Endothelial cell (in vitro differentiated cells): ENCODE data around the gene MPZL1. TPM values are rescaled to one million over a fixed set of nuclear protein-coding genes. Genes with fewer than 3 reads are reported as not detected.

Experiments used
- DNase-seq: peaks from one replicate; pipeline ENCODE4 v3.0.0; 2021; ENCODE audit warnings: low spot score
- H3K27ac Mint-ChIP-seq: one replicate; pipeline ENCODE4 v1.8.0; 2021; ENCODE audit warnings: mixed read lengths, inconsistent platforms; ENCODE audit not compliant: unreplicated experiment
- H3K27me3 Mint-ChIP-seq: one replicate; pipeline ENCODE4 v1.8.0; 2021; ENCODE audit warnings: mild to moderate bottlenecking, moderate library complexity, mixed read lengths, inconsistent platforms; ENCODE audit not compliant: unreplicated experiment
- H3K36me3 Mint-ChIP-seq: one replicate; pipeline ENCODE4 v1.8.0; 2021; ENCODE audit warnings: mild to moderate bottlenecking, low read depth, mixed read lengths, inconsistent platforms; ENCODE audit not compliant: unreplicated experiment
- H3K4me1 Mint-ChIP-seq: one replicate; pipeline ENCODE4 v1.8.0; 2021; ENCODE audit warnings: mild to moderate bottlenecking, mixed read lengths, inconsistent platforms; ENCODE audit not compliant: unreplicated experiment
- H3K4me3 Mint-ChIP-seq: one replicate; pipeline ENCODE4 v1.8.0; 2021; ENCODE audit warnings: mild to moderate bottlenecking, mixed read lengths, inconsistent platforms; ENCODE audit not compliant: unreplicated experiment
- H3K9me3 Mint-ChIP-seq: one replicate; pipeline ENCODE4 v1.8.0; 2021; ENCODE audit warnings: mixed read lengths, inconsistent platforms; ENCODE audit not compliant: unreplicated experiment
- total RNA-seq: library from RNA; stranded (reverse); fragmentation: NEBNext Ultra II Directional; extraction: Animal tissue kit (Norgen Biotek cat#: 25700); gene quantifications from one replicate; pipeline ENCODE4 v1.2.1, GENCODE V29; 2021; ENCODE audit not compliant: unreplicated experiment
- TF ChIP-seq, protein P1 (sequence below): fragments of 200-600 bp; sonication (generic); IDR thresholded peaks from one replicate; pipeline ENCODE4 v1.5.0; 2021; ENCODE audit warnings: antibody characterized with exemption; ENCODE audit not compliant: unreplicated experiment

Gene MPZL1
- total RNA-seq, 1 donor from 2014 or later: 441 TPM

DNA sequence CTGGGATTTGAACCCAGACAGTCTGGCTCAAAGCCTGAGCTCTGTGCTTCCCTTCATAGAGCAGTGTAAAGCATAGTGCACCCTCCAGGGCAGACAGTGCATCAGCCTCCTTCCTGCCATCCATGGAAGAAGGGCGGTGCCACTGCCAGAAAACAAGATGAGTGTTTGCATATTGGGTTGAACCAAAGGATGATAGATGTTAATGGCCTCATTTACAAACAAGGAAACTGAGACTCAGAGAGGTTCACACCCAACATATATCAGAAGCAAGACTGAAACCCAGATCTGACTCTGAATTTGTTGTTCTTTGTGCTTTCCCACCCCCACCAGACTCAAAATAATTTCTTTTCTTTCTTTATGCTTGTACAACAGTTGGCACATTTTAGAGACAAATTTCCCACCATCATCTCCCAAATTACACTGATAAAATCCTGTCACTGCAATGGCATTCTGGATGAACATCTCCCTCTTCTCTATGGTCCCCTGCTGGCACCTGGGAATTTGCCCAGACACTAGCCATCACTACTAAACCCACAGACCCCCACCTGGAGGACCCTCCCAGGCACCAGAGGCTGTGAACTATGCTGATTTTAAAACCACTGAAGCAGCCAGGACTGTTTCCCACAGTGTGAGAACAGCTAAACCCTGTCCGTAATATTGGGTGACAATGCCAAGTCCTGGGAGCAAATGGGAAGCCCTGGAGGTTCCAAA is 45.4 kb upstream of the MPZL1 start:
- Mint-ChIP-seq H3K27me3 (peaks cover 2% of the 10 kb centered on the region), H3K36me3 (peaks cover 28% of the 10 kb centered on the region), H3K4me3 (no peak overlapping the region), H3K27ac (no peak overlapping the region), H3K9me3 (no peaks in the 10 kb centered on the region), H3K4me1 (peaks cover 4% of the 10 kb centered on the region)
- no peak for DNase-seq
- TF ChIP-seq, protein P1, sequence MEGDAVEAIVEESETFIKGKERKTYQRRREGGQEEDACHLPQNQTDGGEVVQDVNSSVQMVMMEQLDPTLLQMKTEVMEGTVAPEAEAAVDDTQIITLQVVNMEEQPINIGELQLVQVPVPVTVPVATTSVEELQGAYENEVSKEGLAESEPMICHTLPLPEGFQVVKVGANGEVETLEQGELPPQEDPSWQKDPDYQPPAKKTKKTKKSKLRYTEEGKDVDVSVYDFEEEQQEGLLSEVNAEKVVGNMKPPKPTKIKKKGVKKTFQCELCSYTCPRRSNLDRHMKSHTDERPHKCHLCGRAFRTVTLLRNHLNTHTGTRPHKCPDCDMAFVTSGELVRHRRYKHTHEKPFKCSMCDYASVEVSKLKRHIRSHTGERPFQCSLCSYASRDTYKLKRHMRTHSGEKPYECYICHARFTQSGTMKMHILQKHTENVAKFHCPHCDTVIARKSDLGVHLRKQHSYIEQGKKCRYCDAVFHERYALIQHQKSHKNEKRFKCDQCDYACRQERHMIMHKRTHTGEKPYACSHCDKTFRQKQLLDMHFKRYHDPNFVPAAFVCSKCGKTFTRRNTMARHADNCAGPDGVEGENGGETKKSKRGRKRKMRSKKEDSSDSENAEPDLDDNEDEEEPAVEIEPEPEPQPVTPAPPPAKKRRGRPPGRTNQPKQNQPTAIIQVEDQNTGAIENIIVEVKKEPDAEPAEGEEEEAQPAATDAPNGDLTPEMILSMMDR: no peak

DNA sequence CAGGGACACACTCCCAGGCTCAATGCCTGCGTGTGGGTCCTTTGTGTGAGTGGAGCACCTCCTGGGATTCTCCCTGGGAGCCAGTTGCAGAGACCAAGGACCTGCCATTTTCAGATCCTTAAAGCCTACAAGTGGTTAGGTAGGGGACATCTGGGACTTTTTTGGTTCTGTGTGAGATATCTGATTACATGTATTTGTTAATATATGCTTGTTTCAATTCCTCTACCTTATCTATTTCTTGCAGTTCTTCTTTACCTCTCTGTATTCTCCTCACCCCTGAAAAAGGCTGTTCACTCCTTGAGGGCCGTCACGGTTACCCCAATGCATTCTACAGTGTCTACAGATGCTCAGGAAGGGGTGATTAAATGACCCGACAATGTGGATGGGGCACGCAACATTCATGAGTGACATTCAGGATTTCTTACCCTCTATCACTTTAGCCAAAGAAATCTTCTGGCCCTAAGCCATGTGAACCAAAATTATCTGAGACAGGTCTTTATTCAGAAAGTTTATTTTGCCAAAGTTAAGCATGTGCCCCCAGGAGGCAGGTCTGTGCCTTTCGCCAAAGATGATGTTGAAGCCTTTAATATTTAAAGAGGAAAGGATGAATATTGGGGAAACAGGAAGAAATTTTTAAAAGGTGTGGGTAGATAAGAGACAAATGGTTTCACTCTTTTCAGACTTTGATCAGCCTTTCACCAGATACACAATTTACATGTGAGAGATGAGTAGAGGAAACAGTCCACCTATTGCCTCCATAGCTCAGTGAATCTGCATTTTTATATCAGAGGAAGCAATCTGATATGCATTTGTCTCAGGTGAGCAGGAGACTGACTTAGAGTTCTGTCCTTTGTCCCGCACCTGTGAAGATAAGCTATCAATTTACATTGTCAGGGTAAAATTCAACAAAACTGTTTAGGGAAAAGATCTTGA is 44.6 kb upstream of the MPZL1 start:
- H3K36me3 Mint-ChIP-seq: peaks cover 21% of the 10 kb centered on the region
- peaks cover 2% of the 10 kb centered on the region for H3K27me3 Mint-ChIP-seq
- no peaks in the 10 kb centered on the region for H3K9me3 Mint-ChIP-seq

DNA sequence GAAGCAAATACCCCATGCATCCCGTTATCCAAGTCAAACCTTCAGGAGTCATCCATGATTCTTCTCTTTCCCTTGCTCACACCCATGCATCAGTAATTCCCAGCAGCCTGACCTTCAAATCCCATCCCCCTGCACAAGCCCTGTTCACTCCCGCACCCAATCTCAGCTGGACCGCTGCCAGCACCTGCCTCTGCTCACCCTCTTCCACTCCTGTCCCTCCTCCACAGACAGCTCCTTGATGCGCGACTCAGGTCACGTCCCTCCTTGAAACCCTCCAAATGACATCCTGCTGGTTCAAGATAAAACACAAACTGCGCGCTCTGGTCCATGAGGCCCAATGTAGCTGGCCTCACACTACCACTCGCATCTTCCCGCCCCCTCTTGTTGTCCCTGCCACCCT is 43.4 kb upstream of the MPZL1 start:
- no peak overlapping the region for H3K27ac Mint-ChIP-seq
- no peaks in the 10 kb centered on the region for H3K9me3 Mint-ChIP-seq
- peaks cover 10% of the 10 kb centered on the region for H3K36me3 Mint-ChIP-seq
- peaks cover 19% of the 10 kb centered on the region for H3K4me1 Mint-ChIP-seq
- TF ChIP-seq, protein P1: no peak
- peaks cover 2% of the 10 kb centered on the region for H3K27me3 Mint-ChIP-seq
- DNase-seq: no peak
- no peak overlapping the region for H3K4me3 Mint-ChIP-seq

More for the DNA sequence above, 44.6 kb upstream of the MPZL1 start:
- peaks cover 7% of the 10 kb centered on the region for H3K4me1 Mint-ChIP-seq
- H3K27ac Mint-ChIP-seq: no peak overlapping the region
- TF ChIP-seq, protein P1: no peak
- DNase-seq: no peak
- H3K4me3 Mint-ChIP-seq: no peak overlapping the region

DNA sequence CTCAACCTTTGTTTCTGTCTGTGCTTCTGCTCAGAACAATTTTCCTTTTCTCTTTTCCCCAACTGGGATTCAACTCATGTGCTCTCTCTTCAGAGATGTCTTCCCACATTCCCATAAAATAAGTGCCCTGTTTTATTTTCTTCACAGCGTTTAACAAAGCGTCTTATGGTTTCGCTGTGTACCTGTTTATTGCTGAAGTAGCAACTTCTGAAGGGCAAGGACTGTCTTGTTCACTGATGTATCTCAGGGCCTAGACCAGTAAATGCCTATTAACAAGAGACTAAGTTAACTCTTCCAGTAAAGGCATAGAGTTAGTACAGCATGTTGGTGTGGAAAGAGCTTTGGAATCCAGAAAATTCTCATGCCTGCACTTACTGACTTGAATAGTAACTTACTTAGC is 42.9 kb upstream of the MPZL1 start:
- H3K27ac Mint-ChIP-seq: no peak overlapping the region
- no peaks in the 10 kb centered on the region for H3K9me3 Mint-ChIP-seq
- peaks cover 6% of the 10 kb centered on the region for H3K36me3 Mint-ChIP-seq
- peaks cover 23% of the 10 kb centered on the region for H3K4me1 Mint-ChIP-seq
- no peak for DNase-seq
- H3K4me3 Mint-ChIP-seq: no peak overlapping the region
- H3K27me3 Mint-ChIP-seq: peaks cover 2% of the 10 kb centered on the region
- TF ChIP-seq, protein P1: no peak
